OCI-LY7 (cell line): ENCODE results near the gene SERPIND1. TPM values are rescaled to one million over a fixed set of nuclear protein-coding genes. Genes with fewer than 3 reads are reported as not detected.

Experiments used
- BruUV-seq: library from RNA; stranded (reverse); fragments of 400-500 nt; replicated peaks from 2 replicates; lab custom pipeline; 2021; lab: Mats Ljungman, UMichigan
- CTCF ChIA-PET: fragments of 300-600 bp; sonication (Branson Sonifier 250); formaldehyde crosslinking; loops from one replicate; lab custom pipeline; 2022; ENCODE audit warnings: antibody characterized with exemption; ENCODE audit not compliant: unreplicated experiment; lab: Charles Lee
- POLR2A ChIA-PET: fragments of 300-600 bp; sonication (Branson Sonifier 250); formaldehyde crosslinking; loops from one replicate; lab custom pipeline; 2022; ENCODE audit warnings: antibody characterized with exemption; lab: Charles Lee
- DNase-seq: peaks from one replicate; pipeline ENCODE4 v3.0.0-alpha.2; 2015; ENCODE audit warnings: low spot score
- H2AFZ ChIP-seq: fragments of 200-600 bp; sonication (generic), shearing (Covaris generic); 2 replicates; pipeline ENCODE4 v1.6.1; 2014; ENCODE audit warnings: mild to moderate bottlenecking, antibody characterized with exemption, low read length, moderate library complexity
- H3K27ac ChIP-seq: fragments of 200-600 bp; sonication (generic); 2 replicates; pipeline ENCODE4 v1.5.1; 2014; ENCODE audit warnings: mixed run types, low read depth, mild to moderate bottlenecking, moderate library complexity, low read length, inconsistent platforms; ENCODE audit not compliant: poor library complexity, severe bottlenecking
- H3K36me3 ChIP-seq: fragments of 200-600 bp; sonication (generic); 2 replicates; pipeline ENCODE4 v1.6.1; 2014; ENCODE audit warnings: mild to moderate bottlenecking, antibody characterized with exemption, low read length, moderate library complexity, mixed read lengths; ENCODE audit not compliant: insufficient read depth
- H3K4me1 ChIP-seq: fragments of 200-600 bp; sonication (generic); 2 replicates; pipeline ENCODE4 v1.5.1; 2014; ENCODE audit warnings: mild to moderate bottlenecking, low read length; ENCODE audit not compliant: insufficient read depth, poor library complexity, severe bottlenecking
- H3K4me2 ChIP-seq: fragments of 200-600 bp; sonication (generic); 2 replicates; pipeline ENCODE4 v1.6.1; 2014; ENCODE audit warnings: mild to moderate bottlenecking, low read length
- H3K4me3 ChIP-seq: fragments of 200-600 bp; sonication (generic); 2 replicates; pipeline ENCODE4 v1.5.1; 2014; ENCODE audit warnings: mild to moderate bottlenecking, low read depth, low read length; ENCODE audit not compliant: poor library complexity, severe bottlenecking
- H3K79me2 ChIP-seq: fragments of 200-600 bp; sonication (generic); 2 replicates; pipeline ENCODE4 v1.6.1; 2016; ENCODE audit warnings: low read depth, mild to moderate bottlenecking, low read length, moderate library complexity, mixed read lengths; ENCODE audit not compliant: insufficient read depth
- H3K9me2 ChIP-seq: fragments of 200-600 bp; sonication (generic); 2 replicates; pipeline ENCODE4 v1.6.1; 2016; ENCODE audit warnings: mild to moderate bottlenecking, low read length, mixed read lengths; ENCODE audit not compliant: insufficient read depth
- H3K9me3 ChIP-seq: fragments of 200-600 bp; sonication (generic); 2 replicates; pipeline ENCODE4 v1.6.1; 2014; ENCODE audit warnings: mild to moderate bottlenecking, mixed run types, low read length, mixed read lengths
- H4K20me1 ChIP-seq: fragments of 200-600 bp; sonication (generic); 2 replicates; pipeline ENCODE4 v1.6.1; 2014; ENCODE audit warnings: mild to moderate bottlenecking, antibody characterized with exemption, low read length, moderate library complexity, mixed read lengths; ENCODE audit not compliant: insufficient read depth
- EZH2phosphoT487 ChIP-seq: fragments of 200-600 bp; sonication (generic); IDR thresholded peaks from 2 replicates; pipeline ENCODE4 v1.6.1; 2018; ENCODE audit warnings: low read depth, borderline replicate concordance, mild to moderate bottlenecking, mixed run types, antibody characterized with exemption, low read length, moderate library complexity, mixed read lengths
- intact Hi-C: fragments of 100-400 bp; cut with micrococcal nuclease; formaldehyde crosslinking; loops from one replicate; pipeline ENCODE4 v1.10.0; 2022; ENCODE audit not compliant: unreplicated experiment
- total RNA-seq, 2 experiments: library from RNA; depleted of rRNA in 1 of 2; stranded (reverse); fragments of >200 nt in 1 of 2; shearing (Covaris generic) in 1 of 2; gene quantifications; 2 replicates each; pipeline ENCODE4 v1.2.3, GENCODE V29; 2014 to 2022
- TF ChIP-seq, protein P1 (sequence below): fragments of 200-600 bp; sonication (generic); conservative IDR thresholded peaks from 2 replicates; pipeline ENCODE4 v1.5.1; 2014; ENCODE audit warnings: mild to moderate bottlenecking, antibody characterized with exemption, low read length, moderate library complexity, mixed read lengths

SERPIND1 gene
- total RNA-seq, 2 experiments from 2014 or later: not detected

DNA sequence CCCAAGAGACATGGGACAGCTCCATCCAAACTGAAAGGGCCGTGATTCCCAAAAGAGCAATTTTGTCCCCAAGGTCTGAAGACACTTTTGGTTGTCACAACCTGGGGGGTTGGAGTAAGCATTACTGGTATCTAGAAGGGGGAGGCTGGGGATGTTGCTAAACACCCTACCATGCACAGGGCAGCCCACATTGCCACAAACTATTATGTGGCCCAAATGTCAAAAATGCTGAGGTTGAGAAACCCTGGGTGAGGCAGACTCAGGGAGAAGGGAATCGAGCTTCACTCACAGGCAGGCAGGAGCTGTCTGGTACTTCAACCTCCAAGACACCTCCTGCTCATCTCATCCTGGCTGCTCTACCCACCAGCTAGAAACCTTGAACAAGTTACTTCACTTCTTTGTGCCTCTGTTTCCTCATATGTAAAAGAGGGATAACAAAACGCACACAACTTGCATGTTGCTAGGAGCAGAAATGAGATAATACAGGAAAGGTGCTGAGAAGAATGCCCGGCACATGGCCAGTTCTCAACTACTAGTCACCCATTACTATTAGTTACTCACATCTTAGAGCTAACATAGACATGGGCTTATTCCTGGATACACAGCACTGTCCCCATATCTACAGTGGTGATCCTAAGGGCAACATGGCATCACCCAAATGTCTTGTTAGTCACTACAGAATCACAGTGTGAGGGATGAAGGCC is 8.8 kb downstream of the SERPIND1 start:
- POLR2A ChIA-PET: no interaction called here
- DNase-seq: no peak
- Histone ChIP-seq H3K36me3 (peaks cover 9% of the 10 kb centered on the region; the same call in 1 of the 2 replicates), H3K9me2 (no peaks in the 10 kb centered on the region), H4K20me1 (0 out of 2 replicates have a peak, but pooled peaks cover 3% of the 10 kb centered on the region), H3K9me3 (no peaks in the 10 kb centered on the region), H3K4me3 (no peak overlapping the region), H2AFZ (no peak overlapping the region), H3K79me2 (no peaks in the 10 kb centered on the region), H3K4me1 (peaks cover 7% of the 10 kb centered on the region), H3K4me2 (no peak overlapping the region), H3K27ac (no peak overlapping the region)
- intact Hi-C loops: loop anchor here (10.0 kb wide), 1 partner anchor 168 kb away; no protein-coding TSS in a partner anchor
- BruUV-seq: no TSS peak
- TF ChIP-seq EZH2phosphoT487: no peak
- TF ChIP-seq, protein P1, sequence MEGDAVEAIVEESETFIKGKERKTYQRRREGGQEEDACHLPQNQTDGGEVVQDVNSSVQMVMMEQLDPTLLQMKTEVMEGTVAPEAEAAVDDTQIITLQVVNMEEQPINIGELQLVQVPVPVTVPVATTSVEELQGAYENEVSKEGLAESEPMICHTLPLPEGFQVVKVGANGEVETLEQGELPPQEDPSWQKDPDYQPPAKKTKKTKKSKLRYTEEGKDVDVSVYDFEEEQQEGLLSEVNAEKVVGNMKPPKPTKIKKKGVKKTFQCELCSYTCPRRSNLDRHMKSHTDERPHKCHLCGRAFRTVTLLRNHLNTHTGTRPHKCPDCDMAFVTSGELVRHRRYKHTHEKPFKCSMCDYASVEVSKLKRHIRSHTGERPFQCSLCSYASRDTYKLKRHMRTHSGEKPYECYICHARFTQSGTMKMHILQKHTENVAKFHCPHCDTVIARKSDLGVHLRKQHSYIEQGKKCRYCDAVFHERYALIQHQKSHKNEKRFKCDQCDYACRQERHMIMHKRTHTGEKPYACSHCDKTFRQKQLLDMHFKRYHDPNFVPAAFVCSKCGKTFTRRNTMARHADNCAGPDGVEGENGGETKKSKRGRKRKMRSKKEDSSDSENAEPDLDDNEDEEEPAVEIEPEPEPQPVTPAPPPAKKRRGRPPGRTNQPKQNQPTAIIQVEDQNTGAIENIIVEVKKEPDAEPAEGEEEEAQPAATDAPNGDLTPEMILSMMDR: no peak
- CTCF ChIA-PET: no interaction called here

DNA sequence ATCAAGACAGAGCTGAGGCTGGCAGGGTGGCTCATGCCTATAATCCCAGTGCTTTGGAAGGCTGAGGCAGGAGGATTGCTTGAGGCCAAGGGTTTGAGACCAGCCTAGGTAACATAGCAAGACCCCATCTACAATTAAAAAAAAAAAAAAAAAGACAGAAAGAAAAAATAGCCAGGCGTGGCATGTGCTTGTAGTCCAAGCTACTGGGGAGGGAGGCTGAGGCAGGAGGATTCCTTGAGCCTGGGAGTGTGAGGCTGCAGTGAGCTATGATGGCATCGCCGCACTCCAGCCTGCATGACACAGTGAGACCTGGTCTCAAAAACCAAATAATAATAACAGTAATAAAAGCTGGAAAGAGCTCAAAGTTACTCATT is 9.4 kb downstream of the SERPIND1 start:
- ChIA-PET POLR2A (interaction anchor here (0.7 kb wide), 1 partner anchor 18 kb away, joined by 3 read pairs; no protein-coding TSS in a partner anchor), CTCF (no interaction called here)
- H3K36me3 ChIP-seq: peaks cover 14% of the 10 kb centered on the region; the same call in 1 of the 2 replicates
- 0 out of 2 replicates have a peak, but pooled peaks cover 3% of the 10 kb centered on the region for H4K20me1 ChIP-seq
- BruUV-seq: no TSS peak
- no peak overlapping the region for H3K4me3 ChIP-seq
- H3K4me1 ChIP-seq: peaks cover 7% of the 10 kb centered on the region
- H3K79me2 ChIP-seq: no peaks in the 10 kb centered on the region
- no peaks in the 10 kb centered on the region for H3K9me3 ChIP-seq
- H3K4me2 ChIP-seq: no peak overlapping the region
- no peaks in the 10 kb centered on the region for H3K9me2 ChIP-seq
- no peak overlapping the region for H3K27ac ChIP-seq
- TF ChIP-seq, protein P1: no peak
- TF ChIP-seq EZH2phosphoT487: no peak
- no peak for DNase-seq
- intact Hi-C loops: loop anchor here (10.0 kb wide), 1 partner anchor 168 kb away; no protein-coding TSS in a partner anchor
- H2AFZ ChIP-seq: no peak overlapping the region
